Stimulated activated CD4-positive, alpha-beta T cell treated with anti-CD3 and anti-CD28 coated beads, Interleukin-4, amount 100 ng/mL, for 24 hours (primary cell): Measurements from ENCODE around the gene TACC2.
"Not testable (repeated sequence)": the region's sequence is repeated elsewhere in the genome, so short reads cannot be mapped to it uniquely, and the experiment has no call there.

ENCODE experiments used
- DNase-seq: peaks from one replicate; pipeline ENCODE4 v3.0.0-alpha.2; 2020

TACC2 gene

GRCh38 chr10:121988361-121989324 is at the start of gene TACC2:
Gene TACC2, plus strand, starts transcription at chr10:121989163. Its CDS starts 32,819 bp downstream, at chr10:122021982.
- DNase-seq: no peak

GRCh38 chr10:121941532-121941931 is 47.4 kb upstream of the TACC2 start:
- no peak for DNase-seq

GRCh38 chr10:121942749-121943416 is 46.1 kb upstream of the TACC2 start:
- DNase-seq: no peak

- no peak for DNase-seq
These were observed 41.3 kb upstream of the TACC2 start for GRCh38 chr10:121947343-121948330.

- no peak for DNase-seq
These were observed 39.9 kb upstream of the TACC2 start for GRCh38 chr10:121949049-121949448.

GRCh38 chr10:121949451-121949850 is 39.5 kb upstream of the TACC2 start:
- no peak for DNase-seq

- DNase-seq: no peak
These were observed 36.7 kb upstream of the TACC2 start for GRCh38 chr10:121952226-121952625.

GRCh38 chr10:121956111-121957061 is 32.6 kb upstream of the TACC2 start:
- no peak for DNase-seq

GRCh38 chr10:121959671-121960070 is 29.3 kb upstream of the TACC2 start:
- DNase-seq: no peak

GRCh38 chr10:121961456-121961855 is 27.5 kb upstream of the TACC2 start:
- no peak for DNase-seq

GRCh38 chr10:121965996-121966395 is 23.0 kb upstream of the TACC2 start:
- DNase-seq: no peak

GRCh38 chr10:121969086-121969485 is 19.9 kb upstream of the TACC2 start:
- not testable (repeated sequence) for DNase-seq

GRCh38 chr10:121974019-121974534 is 14.9 kb upstream of the TACC2 start:
- no peak for DNase-seq

- peak; percentile 80 for DNase-seq
These were observed 14.2 kb upstream of the TACC2 start, which contains the start of gene NSMCE4A for GRCh38 chr10:121974535-121975294. Gene NSMCE4A, minus strand, starts transcription at chr10:121975217. Its CDS starts 52 bp downstream, at chr10:121975165.

- DNase-seq: no peak
These were observed 13.5 kb upstream of the TACC2 start for GRCh38 chr10:121975295-121976086.

- no peak for DNase-seq
These were observed 12.4 kb upstream of the TACC2 start for GRCh38 chr10:121976607-121977006.

- DNase-seq: no peak
These were observed 10.5 kb upstream of the TACC2 start for GRCh38 chr10:121978511-121978910.

- no peak for DNase-seq
These were observed 7.6 kb upstream of the TACC2 start for GRCh38 chr10:121981346-121981745.

GRCh38 chr10:121983852-121984251 is 5.1 kb upstream of the TACC2 start:
- DNase-seq: no peak
